ENCODE measurements around the gene ACOT13.

GRCh38 chr6:24664046-24664987 is 2.6 kb upstream of the ACOT13 start:
- TF ChIP-seq CTCF (IDR thresholded peaks at IDR 0.05) = no peak
- no peak for TF ChIP-seq POLR2A (IDR thresholded peaks at IDR 0.05)
